Activated naive CD4-positive, alpha-beta T cell treated with anti-CD3 and anti-CD28 coated beads, Interleukin-2, amount 50 U/mL, for 72 hours (primary cell): ENCODE results near the gene SH3BGRL2. TPM values are rescaled to one million over a fixed set of nuclear protein-coding genes. Genes with fewer than 3 reads are reported as not detected.

Experiments
- ATAC-seq, 2 donors: fragments of 150-1000 bp; cut with Tn5 transposase; 2 replicates each; pipeline ENCODE4 v1.10.0; 2021; ENCODE audit warnings: mild to moderate bottlenecking in 2 of 2, moderate library complexity in 2 of 2
- DNase-seq, 2 donors: peaks; one replicate each; pipeline ENCODE4 v3.0.0; 2021 to 2022; ENCODE audit warnings: low spot score in 2 of 2
- H3K27ac Mint-ChIP-seq, 2 donors: one replicate each; pipeline ENCODE4 v1.8.0; 2022; ENCODE audit warnings: mild to moderate bottlenecking in 2 of 2, mixed read lengths in 2 of 2
- H3K36me3 Mint-ChIP-seq, 2 donors: one replicate each; pipeline ENCODE4 v1.8.0; 2022; ENCODE audit warnings: mixed read lengths in 2 of 2
- H3K9me3 Mint-ChIP-seq, 2 donors: one replicate each; pipeline ENCODE4 v1.8.0; 2022; ENCODE audit warnings: mixed read lengths in 2 of 2
- total RNA-seq, 2 donors: library from RNA; stranded (reverse); gene quantifications; one replicate each; pipeline ENCODE4 v1.2.3, GENCODE V29; 2022

Gene SH3BGRL2
- total RNA-seq, 2 donors from 2014 or later = 0.32 to 0.64 TPM

- H3K27ac Mint-ChIP-seq = no peak overlapping the region
- no peak for ATAC-seq
- no peaks in the 10 kb centered on the region for H3K36me3 Mint-ChIP-seq
- H3K9me3 Mint-ChIP-seq = no peaks in the 10 kb centered on the region
- DNase-seq = no peak
These were observed 74.4 kb downstream of the SH3BGRL2 start for GRCh38 chr6:79705456-79705995.

- no peaks in the 10 kb centered on the region for H3K9me3 Mint-ChIP-seq
- H3K27ac Mint-ChIP-seq = no peak overlapping the region
- no peak for ATAC-seq
- no peaks in the 10 kb centered on the region for H3K36me3 Mint-ChIP-seq
- DNase-seq = no peak
These were observed 75.4 kb downstream of the SH3BGRL2 start for GRCh38 chr6:79706527-79706926.

DNA sequence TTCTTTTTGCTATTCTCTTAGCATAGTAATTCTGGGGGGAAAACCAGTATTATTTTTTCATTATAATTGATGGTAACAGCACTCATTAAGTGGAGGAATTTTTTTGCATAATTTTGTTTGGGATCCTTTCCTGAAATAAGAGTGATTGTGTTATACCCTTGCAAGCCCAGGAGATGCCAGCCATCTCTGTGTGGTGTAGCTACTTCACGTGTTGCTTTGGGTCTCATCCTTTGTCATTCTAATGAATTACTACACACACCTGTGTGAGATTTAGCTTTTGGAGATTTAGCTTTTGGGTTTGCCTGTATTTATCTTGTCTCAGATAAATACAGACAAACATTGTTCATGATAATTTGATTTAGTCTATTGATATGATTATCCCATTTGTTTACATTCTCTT is 76.5 kb downstream of the SH3BGRL2 start:
- Mint-ChIP-seq H3K36me3 (no peaks in the 10 kb centered on the region), H3K27ac (no peak overlapping the region), H3K9me3 (no peaks in the 10 kb centered on the region)
- no peak for DNase-seq
- no peak for ATAC-seq

DNA sequence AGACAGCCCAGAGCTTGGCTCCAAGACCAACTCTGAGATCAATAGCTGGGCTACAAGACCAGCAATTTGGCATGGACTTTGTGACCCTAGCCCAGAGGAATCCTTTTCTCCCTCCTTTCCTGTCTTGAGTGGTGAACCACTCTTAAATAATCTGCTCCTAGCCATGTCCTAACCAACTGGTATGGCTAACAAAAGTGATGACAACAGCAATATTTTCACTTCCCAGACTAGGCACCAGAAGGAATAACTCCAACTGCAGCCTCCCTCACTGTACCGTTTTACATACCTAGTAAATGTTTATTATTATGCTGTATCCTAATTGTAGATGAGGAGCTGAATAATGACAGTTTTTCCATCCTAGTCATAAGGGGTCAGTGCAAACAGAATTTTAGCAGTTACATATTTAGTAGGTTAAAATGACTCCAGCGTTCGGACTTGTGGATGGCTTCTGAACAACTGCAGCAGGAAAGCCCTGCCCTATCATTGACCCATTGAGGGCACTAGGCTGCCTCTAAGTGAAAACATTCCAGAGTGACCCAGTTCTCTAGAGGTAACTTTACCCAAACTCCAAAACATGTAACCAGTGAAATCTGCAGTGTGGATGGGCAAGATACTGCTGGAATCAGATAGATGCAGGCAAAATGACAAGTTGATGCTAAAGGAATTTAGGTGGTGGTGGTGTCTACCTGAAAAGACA is 77.1 kb downstream of the SH3BGRL2 start:
- DNase-seq = no peak
- Mint-ChIP-seq H3K27ac (no peak overlapping the region), H3K9me3 (no peaks in the 10 kb centered on the region), H3K36me3 (no peaks in the 10 kb centered on the region)
- ATAC-seq = no peak

DNA sequence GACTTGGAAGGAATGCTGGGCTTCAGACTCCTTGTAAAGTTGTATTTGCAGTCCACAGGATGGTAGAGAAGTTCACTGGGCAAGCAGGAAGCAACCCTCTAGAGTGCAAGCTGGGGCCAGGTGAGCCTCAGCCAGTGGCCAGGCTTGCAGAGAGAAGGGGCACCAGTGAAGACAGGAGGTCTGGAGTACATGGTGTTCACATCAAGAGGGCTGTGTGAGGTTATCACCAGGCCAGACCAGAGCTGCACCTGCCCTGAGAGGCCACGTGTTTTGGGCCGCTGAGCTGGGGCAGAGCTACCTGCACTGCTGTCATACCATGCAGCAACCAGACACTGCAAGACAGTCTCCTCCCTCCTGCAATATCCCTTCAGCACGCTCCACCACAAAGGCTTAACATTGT is 79.0 kb downstream of the SH3BGRL2 start:
- DNase-seq (no peak), ATAC-seq (no peak)
- Mint-ChIP-seq H3K9me3 (no peaks in the 10 kb centered on the region), H3K36me3 (no peaks in the 10 kb centered on the region), H3K27ac (no peak overlapping the region)

GRCh38 chr6:79711167-79711566 is 80.0 kb downstream of the SH3BGRL2 start:
- H3K27ac Mint-ChIP-seq = no peak overlapping the region
- H3K9me3 Mint-ChIP-seq = no peaks in the 10 kb centered on the region
- no peak for DNase-seq
- H3K36me3 Mint-ChIP-seq = no peaks in the 10 kb centered on the region
- no peak for ATAC-seq

DNA sequence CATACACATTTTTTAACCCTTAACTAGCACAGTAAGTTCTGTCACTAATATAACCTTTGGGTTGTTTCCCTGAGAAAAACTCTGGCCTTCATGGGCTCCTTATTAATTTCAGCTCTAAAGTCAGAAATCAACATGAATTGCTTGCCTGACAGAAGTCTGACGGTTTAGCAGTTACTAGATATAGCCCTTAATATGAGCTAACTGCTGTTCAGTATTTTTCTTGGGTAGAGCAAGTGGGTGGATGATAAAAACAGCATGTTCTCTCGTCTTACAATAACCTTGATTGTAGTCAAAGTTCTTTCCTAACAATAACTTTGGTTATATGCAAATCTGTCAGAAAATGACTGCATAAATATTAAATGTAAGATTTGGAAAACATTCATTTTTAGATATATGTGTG is 81.0 kb downstream of the SH3BGRL2 start:
- DNase-seq (no peak), ATAC-seq (no peak)
- Mint-ChIP-seq H3K9me3 (no peaks in the 10 kb centered on the region), H3K27ac (no peak overlapping the region), H3K36me3 (no peaks in the 10 kb centered on the region)

- ATAC-seq (no peak), DNase-seq (no peak)
- H3K27ac Mint-ChIP-seq = peak overlapping the region in 1 of 2 donors; percentile 45
- H3K9me3 Mint-ChIP-seq = no peaks in the 10 kb centered on the region
- no peaks in the 10 kb centered on the region for H3K36me3 Mint-ChIP-seq
These were observed 81.5 kb downstream of the SH3BGRL2 start for GRCh38 chr6:79712616-79713135.

DNA sequence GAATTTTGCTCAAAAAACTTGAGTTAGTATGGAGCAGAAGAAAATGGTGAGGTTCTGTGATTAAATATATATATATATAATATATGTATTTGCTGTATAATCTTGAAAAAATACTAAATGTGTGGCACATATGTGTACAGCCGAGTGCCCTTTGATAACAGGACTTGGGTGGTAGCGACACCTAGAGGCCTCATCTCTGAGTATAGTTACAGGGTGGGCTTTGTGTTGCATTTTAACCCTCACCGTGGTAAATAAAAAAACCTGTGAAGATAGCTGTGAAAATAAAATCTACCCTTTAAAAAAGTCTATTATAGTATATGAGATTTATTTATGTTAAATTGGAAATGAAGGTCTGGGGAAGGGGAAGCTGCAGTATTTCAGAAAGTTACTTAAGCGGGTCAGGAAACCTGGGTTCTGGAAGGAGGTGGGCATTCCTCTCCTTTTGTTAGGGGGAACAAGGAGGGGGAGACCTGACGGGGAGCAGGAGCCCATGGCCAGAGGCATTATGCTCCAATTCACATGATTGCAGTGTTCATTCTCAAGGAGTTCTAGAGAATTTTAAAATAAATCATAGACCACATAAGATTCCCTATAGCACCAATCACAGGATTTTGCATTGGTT is 82.7 kb downstream of the SH3BGRL2 start:
- DNase-seq = peak in 1 of 2 donors; percentile 49
- peak; percentile 44 to 77 for ATAC-seq
- H3K9me3 Mint-ChIP-seq = no peaks in the 10 kb centered on the region
- H3K36me3 Mint-ChIP-seq = no peaks in the 10 kb centered on the region
- no peak overlapping the region for H3K27ac Mint-ChIP-seq

- no peak overlapping the region for H3K27ac Mint-ChIP-seq
- no peak for ATAC-seq
- H3K9me3 Mint-ChIP-seq = no peaks in the 10 kb centered on the region
These were observed 86.9 kb downstream of the SH3BGRL2 start for GRCh38 chr6:79717989-79718388.

GRCh38 chr6:79718509-79719247 is 87.5 kb downstream of the SH3BGRL2 start:
- Mint-ChIP-seq H3K27ac (no peak overlapping the region), H3K9me3 (peaks cover 0 to under 1% of the 10 kb centered on the region in 2 donors), H3K36me3 (no peaks in the 10 kb centered on the region)
- ATAC-seq (no peak), DNase-seq (no peak)

More at GRCh38 chr6:79717989-79718388, 86.9 kb downstream of the SH3BGRL2 start:
- H3K36me3 Mint-ChIP-seq = no peaks in the 10 kb centered on the region
- no peak for DNase-seq

- H3K27ac Mint-ChIP-seq = no peak overlapping the region
- DNase-seq (no peak), ATAC-seq (no peak)
- peaks cover 0 to under 1% of the 10 kb centered on the region in 2 donors for H3K36me3 Mint-ChIP-seq
- peaks cover 0 to 8% of the 10 kb centered on the region in 2 donors for H3K9me3 Mint-ChIP-seq
These were observed 88.3 kb downstream of the SH3BGRL2 start for GRCh38 chr6:79719248-79719960.

DNA sequence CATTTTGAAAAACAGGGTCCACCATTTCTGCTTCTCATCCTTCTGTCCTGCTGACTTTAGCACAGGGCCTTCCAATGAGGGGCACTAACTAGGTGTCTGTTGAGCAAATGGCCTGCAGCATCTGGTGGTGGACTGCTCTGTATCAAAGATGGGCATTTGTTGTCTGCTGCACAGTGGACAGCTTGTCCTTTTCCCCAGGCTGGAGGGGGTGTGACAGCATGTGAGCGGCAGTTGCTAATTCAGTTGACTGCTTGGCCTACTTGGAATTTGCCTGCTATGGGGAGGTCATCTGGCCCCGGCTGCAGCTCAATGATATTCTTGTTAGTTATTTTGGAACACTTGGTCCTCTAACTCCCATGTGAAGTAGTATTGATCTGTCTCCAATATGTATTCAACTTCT is 93.7 kb downstream of the SH3BGRL2 start:
- no peak for DNase-seq
- H3K27ac Mint-ChIP-seq = no peak overlapping the region
- H3K36me3 Mint-ChIP-seq = peaks cover 0 to 9% of the 10 kb centered on the region in 2 donors
- ATAC-seq = no peak
- peaks cover 0 to 8% of the 10 kb centered on the region in 2 donors for H3K9me3 Mint-ChIP-seq

DNA sequence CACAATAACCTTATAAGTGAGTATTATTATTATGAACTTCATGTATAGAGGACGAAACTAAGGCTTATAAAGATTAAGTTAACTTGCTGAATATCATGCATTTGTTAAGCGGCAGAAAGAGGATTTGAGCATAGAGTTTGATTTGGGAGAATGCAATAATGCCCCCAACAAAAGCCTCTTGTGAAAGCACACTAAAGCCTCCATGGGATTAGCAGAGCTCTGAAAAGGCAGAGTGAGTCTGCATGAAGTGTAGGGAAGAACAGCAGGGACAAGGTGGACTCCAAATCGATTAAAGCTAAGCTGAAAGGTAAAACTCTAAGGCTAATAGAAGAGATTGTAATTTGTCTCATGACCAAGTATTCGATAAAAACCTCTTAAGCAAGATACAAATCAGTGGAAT is 100.3 kb downstream of the SH3BGRL2 start:
- Mint-ChIP-seq H3K27ac (no peak overlapping the region), H3K9me3 (no peaks in the 10 kb centered on the region), H3K36me3 (no peaks in the 10 kb centered on the region)
- no peak for DNase-seq
- ATAC-seq = no peak

GRCh38 chr6:79733388-79733787 is 102.3 kb downstream of the SH3BGRL2 start:
- Mint-ChIP-seq H3K36me3 (no peaks in the 10 kb centered on the region), H3K27ac (no peak overlapping the region), H3K9me3 (no peaks in the 10 kb centered on the region)
- DNase-seq (no peak), ATAC-seq (peak in 1 of 2 donors; percentile 35)

- ATAC-seq (no peak), DNase-seq (no peak)
- Mint-ChIP-seq H3K9me3 (no peaks in the 10 kb centered on the region), H3K27ac (no peak overlapping the region), H3K36me3 (no peaks in the 10 kb centered on the region)
These were observed 103.2 kb downstream of the SH3BGRL2 start for GRCh38 chr6:79734374-79734773.
